ENCODE measurements around the gene RLF.
A peak's percentile ranks its signal among the peaks of the same experiment; 100 is the strongest.

Gene RLF

DNA sequence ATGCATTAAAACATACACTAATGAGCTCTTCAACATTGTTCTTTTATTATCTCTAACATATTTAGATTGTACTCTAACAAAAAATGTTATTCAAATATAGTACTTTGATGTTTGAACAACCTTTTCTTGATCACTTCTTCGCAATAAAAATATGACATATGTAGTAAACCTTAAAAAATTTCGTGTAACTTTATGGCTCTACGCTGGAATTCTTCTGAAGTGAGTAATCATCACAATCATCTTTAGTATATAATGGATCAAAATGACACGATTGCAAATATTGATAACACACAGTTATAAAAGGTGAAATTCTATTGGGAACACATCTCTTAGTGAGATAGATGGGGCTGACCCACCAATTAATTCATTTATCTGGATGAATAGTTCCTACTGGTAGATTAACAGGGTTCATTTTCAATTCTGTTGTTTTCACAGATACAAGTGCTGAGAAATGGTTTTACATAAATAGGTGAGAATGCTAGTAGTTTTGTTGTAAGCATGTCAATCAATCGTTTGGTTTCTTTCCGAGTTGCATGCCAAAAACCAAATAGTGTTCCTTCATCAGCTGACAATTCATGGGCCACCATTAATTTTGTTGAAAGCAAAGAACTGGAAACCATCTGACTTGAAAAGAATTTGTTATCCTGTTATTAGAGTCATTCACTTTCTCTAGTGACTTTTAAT is 95.4 kb downstream of the RLF start:
- TF ChIP-seq, protein P1, sequence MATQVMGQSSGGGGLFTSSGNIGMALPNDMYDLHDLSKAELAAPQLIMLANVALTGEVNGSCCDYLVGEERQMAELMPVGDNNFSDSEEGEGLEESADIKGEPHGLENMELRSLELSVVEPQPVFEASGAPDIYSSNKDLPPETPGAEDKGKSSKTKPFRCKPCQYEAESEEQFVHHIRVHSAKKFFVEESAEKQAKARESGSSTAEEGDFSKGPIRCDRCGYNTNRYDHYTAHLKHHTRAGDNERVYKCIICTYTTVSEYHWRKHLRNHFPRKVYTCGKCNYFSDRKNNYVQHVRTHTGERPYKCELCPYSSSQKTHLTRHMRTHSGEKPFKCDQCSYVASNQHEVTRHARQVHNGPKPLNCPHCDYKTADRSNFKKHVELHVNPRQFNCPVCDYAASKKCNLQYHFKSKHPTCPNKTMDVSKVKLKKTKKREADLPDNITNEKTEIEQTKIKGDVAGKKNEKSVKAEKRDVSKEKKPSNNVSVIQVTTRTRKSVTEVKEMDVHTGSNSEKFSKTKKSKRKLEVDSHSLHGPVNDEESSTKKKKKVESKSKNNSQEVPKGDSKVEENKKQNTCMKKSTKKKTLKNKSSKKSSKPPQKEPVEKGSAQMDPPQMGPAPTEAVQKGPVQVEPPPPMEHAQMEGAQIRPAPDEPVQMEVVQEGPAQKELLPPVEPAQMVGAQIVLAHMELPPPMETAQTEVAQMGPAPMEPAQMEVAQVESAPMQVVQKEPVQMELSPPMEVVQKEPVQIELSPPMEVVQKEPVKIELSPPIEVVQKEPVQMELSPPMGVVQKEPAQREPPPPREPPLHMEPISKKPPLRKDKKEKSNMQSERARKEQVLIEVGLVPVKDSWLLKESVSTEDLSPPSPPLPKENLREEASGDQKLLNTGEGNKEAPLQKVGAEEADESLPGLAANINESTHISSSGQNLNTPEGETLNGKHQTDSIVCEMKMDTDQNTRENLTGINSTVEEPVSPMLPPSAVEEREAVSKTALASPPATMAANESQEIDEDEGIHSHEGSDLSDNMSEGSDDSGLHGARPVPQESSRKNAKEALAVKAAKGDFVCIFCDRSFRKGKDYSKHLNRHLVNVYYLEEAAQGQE (IDR thresholded peaks at IDR 0.05; ENCODE audit: insufficient read depth in 1 of 2, low read depth in 2 of 2, low read length in 2 of 2): no peak

- TF ChIP-seq, protein P1 (IDR thresholded peaks at IDR 0.05; ENCODE audit: insufficient read depth in 1 of 2, low read depth in 2 of 2, low read length in 2 of 2): no peak
- no peak for TF ChIP-seq SIN3A (IDR thresholded peaks at IDR 0.05; ENCODE audit: borderline replicate concordance, insufficient read depth, low read length)
- TF ChIP-seq POLR2AphosphoS5 (IDR thresholded peaks at IDR 0.05; ENCODE audit: low read depth, low read length): no peak
- TF ChIP-seq TAF1 (IDR thresholded peaks at IDR 0.05; ENCODE audit: borderline replicate concordance, insufficient read depth, low read length): no peak
- TF ChIP-seq FOXP2 (optimal IDR thresholded peaks at IDR 0.05; ENCODE audit: borderline replicate concordance, extremely low read depth, extremely low read length, insufficient read depth): no peak
These were observed 96.1 kb downstream of the RLF start for GRCh38 chr1:40257313-40257687.

- TF ChIP-seq POLR2AphosphoS5 (IDR thresholded peaks at IDR 0.05; ENCODE audit: low read depth, low read length) (peak; percentile 87), FOXP2 (optimal IDR thresholded peaks at IDR 0.05; ENCODE audit: borderline replicate concordance, extremely low read depth, extremely low read length, insufficient read depth) (peak; percentile 72), SIN3A (IDR thresholded peaks at IDR 0.05; ENCODE audit: borderline replicate concordance, insufficient read depth, low read length) (peak; percentile 89; the same call in 1 of the 2 replicates), TAF1 (IDR thresholded peaks at IDR 0.05; ENCODE audit: borderline replicate concordance, insufficient read depth, low read length) (peak; percentile 91)
- TF ChIP-seq, protein P1 (IDR thresholded peaks at IDR 0.05; ENCODE audit: insufficient read depth in 1 of 2, low read depth in 2 of 2, low read length in 2 of 2): peak; percentile 46 to 59; a peak in 2 of 4 replicates
These were observed 96.7 kb downstream of the RLF start, which contains the start of gene ZMPSTE24 for GRCh38 chr1:40257688-40258444. TSS of gene ZMPSTE24 (plus strand) at chr1:40258236. CDS start at chr1:40258272, 36 bp downstream.

- no peak for TF ChIP-seq SIN3A (IDR thresholded peaks at IDR 0.05; ENCODE audit: borderline replicate concordance, insufficient read depth, low read length)
- no peak for TF ChIP-seq POLR2AphosphoS5 (IDR thresholded peaks at IDR 0.05; ENCODE audit: low read depth, low read length)
- TF ChIP-seq, protein P1 (IDR thresholded peaks at IDR 0.05; ENCODE audit: insufficient read depth in 1 of 2, low read depth in 2 of 2, low read length in 2 of 2): no peak
- no peak for TF ChIP-seq TAF1 (IDR thresholded peaks at IDR 0.05; ENCODE audit: borderline replicate concordance, insufficient read depth, low read length)
- TF ChIP-seq FOXP2 (optimal IDR thresholded peaks at IDR 0.05; ENCODE audit: borderline replicate concordance, extremely low read depth, extremely low read length, insufficient read depth): no peak
These were observed 97.2 kb downstream of the RLF start for GRCh38 chr1:40258445-40258769.

Data from PFSK-1 (cell line).